GM19023 (cell line): ENCODE data around the gene OCA2.
"Not testable (repeated sequence)": the region's sequence is repeated elsewhere in the genome, so short reads cannot be mapped to it uniquely, and the experiment has no call there.

Source experiments
- ATAC-seq: cut with Tn5 transposase; IDR thresholded peaks from one replicate; pipeline ENCODE4 v1.9.1; 2021; ENCODE audit warnings: mild to moderate bottlenecking, moderate library complexity; ENCODE audit not compliant: unreplicated experiment

The OCA2 gene

GRCh38 chr15:28121577-28121976 is 22.5 kb upstream of the OCA2 start:
- ATAC-seq, result not testable (repeated sequence)

- no peak for ATAC-seq
These were observed 21.2 kb upstream of the OCA2 start for GRCh38 chr15:28120359-28120640.

- no peak for ATAC-seq
These were observed 19.4 kb upstream of the OCA2 start for GRCh38 chr15:28118531-28118930.

- ATAC-seq, result no peak
These were observed 19.0 kb upstream of the OCA2 start for GRCh38 chr15:28118083-28118482.

GRCh38 chr15:28117432-28117990 is 18.4 kb upstream of the OCA2 start:
- no peak for ATAC-seq

- ATAC-seq, result no peak
These were observed 17.7 kb upstream of the OCA2 start for GRCh38 chr15:28116521-28117431.

- ATAC-seq, result no peak
These were observed 16.8 kb upstream of the OCA2 start for GRCh38 chr15:28115871-28116270.

- ATAC-seq, result no peak
These were observed 15.9 kb upstream of the OCA2 start for GRCh38 chr15:28114721-28115622.

- no peak for ATAC-seq
These were observed 15.0 kb upstream of the OCA2 start for GRCh38 chr15:28114114-28114455.

GRCh38 chr15:28113394-28114113 is 14.4 kb upstream of the OCA2 start:
- ATAC-seq, result no peak

GRCh38 chr15:28112962-28113361 is 13.8 kb upstream of the OCA2 start:
- no peak for ATAC-seq

- ATAC-seq, result no peak
These were observed 13.1 kb upstream of the OCA2 start for GRCh38 chr15:28112101-28112760.

GRCh38 chr15:28111543-28111942 is 12.4 kb upstream of the OCA2 start:
- ATAC-seq, result no peak

GRCh38 chr15:28110481-28110881 is 11.4 kb upstream of the OCA2 start:
- ATAC-seq, result no peak

GRCh38 chr15:28109626-28110455 is 10.7 kb upstream of the OCA2 start:
- ATAC-seq, result no peak

GRCh38 chr15:28107904-28108275 is 8.8 kb upstream of the OCA2 start:
- ATAC-seq, result no peak

GRCh38 chr15:28107111-28107903 is 8.2 kb upstream of the OCA2 start:
- no peak for ATAC-seq

- ATAC-seq, result no peak
These were observed 7.4 kb upstream of the OCA2 start for GRCh38 chr15:28106294-28107110.
